HepG2 (cell line): Measurements from ENCODE around the gene TNFRSF6B. TPM values are rescaled to one million over a fixed set of nuclear protein-coding genes. Genes with fewer than 3 reads are reported as not detected.
A peak's percentile ranks its signal among the peaks of the same experiment; 100 is the strongest.

ENCODE experiments used
- ATAC-seq: fragments of 200-7000 bp; cut with Tn5 transposase; 3 replicates; pipeline ENCODE4 v1.9.1; 2020; ENCODE audit warnings: mild to moderate bottlenecking, moderate library complexity
- BruUV-seq: library from RNA; stranded (reverse); fragments of 400-500 nt; replicated peaks from 2 replicates; lab custom pipeline; 2021; lab: Mats Ljungman, UMichigan
- CTCF ChIA-PET: fragments of 300-600 bp; formaldehyde crosslinking; extraction: SDS; loops from one replicate; lab custom pipeline; 2021; ENCODE audit warnings: low total read pairs, inconsistent platforms, low intra/inter-chr PET ratio; lab: Yijun Ruan, JAX
- POLR2A ChIA-PET: fragments of 350-600 bp; sonication (Branson Sonifier 250); formaldehyde crosslinking; loops from one replicate; lab custom pipeline; 2020; ENCODE audit warnings: antibody characterized with exemption, inconsistent platforms; lab: Yijun Ruan, JAX
- DNase-seq: peaks from one replicate; pipeline ENCODE4 v3.0.0-alpha.2; 2015; ENCODE audit warnings: low spot score
- FAIRE-seq: peaks from 3 replicates; lab custom pipeline; 2011; peaks lifted over from hg19 to GRCh38; lab: Jason Lieb, UNC
- H2AFZ ChIP-seq: one replicate; pipeline ENCODE4 v1.6.1; 2011; ENCODE audit warnings: low read length, inconsistent platforms
- H3K27ac ChIP-seq: fragments of 300-600 bp; 3 replicates; pipeline ENCODE4 v1.8.0; 2011; ENCODE audit warnings: mixed run types, mild to moderate bottlenecking, mixed read lengths, low read length, inconsistent platforms; ENCODE audit not compliant: insufficient read depth; ENCODE audit errors: extremely low read length
- H3K27me3 ChIP-seq, 2 experiments: fragments of 200-600 bp in 1 of 2; 2 replicates in 1 of 2; 3 replicates in 1 of 2; pipeline versions ENCODE4 v1.6.0 to v1.8.0; 2011; ENCODE audit warnings: low read length in 2 of 2, mild to moderate bottlenecking in 2 of 2, moderate library complexity in 2 of 2, inconsistent platforms in 1 of 2; ENCODE audit not compliant: insufficient read depth in 2 of 2, control insufficient read depth in 1 of 2
- H3K36me3 ChIP-seq, 2 experiments: fragments of 200-600 bp in 1 of 2; replicated peaks in 1 of 2; 2 replicates in 1 of 2; 3 replicates in 1 of 2; pipeline versions ENCODE4 v1.5.1 to v1.8.0; 2011; ENCODE audit warnings: low read length in 2 of 2, inconsistent platforms in 1 of 2; ENCODE audit not compliant: insufficient read depth in 2 of 2, control insufficient read depth in 1 of 2
- H3K4me1 ChIP-seq: 2 replicates; pipeline ENCODE4 v1.5.1; 2012; ENCODE audit warnings: low read length, inconsistent platforms; ENCODE audit not compliant: insufficient read depth
- H3K4me2 ChIP-seq: 2 replicates; pipeline ENCODE4 v1.6.0; 2011; ENCODE audit warnings: low read depth, low read length, inconsistent platforms
- H3K4me3 ChIP-seq, 3 experiments: fragments of 200-600 bp in 1 of 3; sonication (generic), shearing (Covaris generic) in 1 of 3; replicated peaks in 1 of 3; 2 replicates each; pipeline ENCODE4 v1.5.1; 2011 to 2016; ENCODE audit warnings: low read length in 3 of 3, inconsistent platforms in 2 of 3, low read depth in 2 of 3, mild to moderate bottlenecking in 2 of 3, control low read depth in 1 of 3, mixed read lengths in 1 of 3; ENCODE audit not compliant: insufficient read depth in 1 of 3
- H3K79me2 ChIP-seq: one replicate; pipeline ENCODE4 v1.6.1; 2011; ENCODE audit warnings: low read length, inconsistent platforms; ENCODE audit not compliant: insufficient read depth
- H3K9ac ChIP-seq: 2 replicates; pipeline ENCODE4 v1.6.0; 2011; ENCODE audit warnings: mild to moderate bottlenecking, low read depth, low read length, inconsistent platforms; ENCODE audit not compliant: insufficient read depth
- H3K9me3 ChIP-seq: 2 replicates; pipeline ENCODE4 v1.5.1; 2012; ENCODE audit warnings: mild to moderate bottlenecking, low read length
- H4K20me1 ChIP-seq: 2 replicates; pipeline ENCODE4 v1.6.0; 2011; ENCODE audit warnings: inconsistent platforms, mild to moderate bottlenecking, low read length, moderate library complexity; ENCODE audit not compliant: insufficient read depth
- ATF7 ChIP-seq, 2 experiments: fragments of 450-650 bp in 1 of 2; sonication (generic) in 1 of 2; formaldehyde crosslinking in 1 of 2; IDR thresholded peaks; 2 replicates each; pipeline versions ENCODE4 v1.4.0 to v1.6.1; 2016 to 2020; ENCODE audit warnings: antibody characterized with exemption in 1 of 2, mild to moderate bottlenecking in 1 of 2, missing genetic modification reagents in 1 of 2
- ATM ChIP-seq: fragments of 450-650 bp; IDR thresholded peaks from 2 replicates; pipeline ENCODE4 v1.7.1; 2017; ENCODE audit warnings: mild to moderate bottlenecking, borderline replicate concordance
- BATF2 ChIP-seq: sonication (generic); formaldehyde crosslinking; IDR thresholded peaks from 2 replicates; pipeline ENCODE4 v1.8.0; 2022; ENCODE audit warnings: mild to moderate bottlenecking, missing genetic modification reagents, moderate library complexity
- ELF4 ChIP-seq: sonication (generic); formaldehyde crosslinking; IDR thresholded peaks from 2 replicates; pipeline ENCODE4 v1.5.0; 2020; ENCODE audit warnings: missing genetic modification reagents, mild to moderate bottlenecking, moderate library complexity, borderline replicate concordance
- FOXK2 ChIP-seq: fragments of 450-650 bp; IDR thresholded peaks from 2 replicates; pipeline ENCODE4 v1.6.1; 2016
- FOXP1 ChIP-seq, 2 experiments: fragments of 450-650 bp in 1 of 2; IDR thresholded peaks; 2 replicates each; pipeline ENCODE4 v1.6.1; 2017 to 2018; ENCODE audit warnings: antibody characterized with exemption in 1 of 2
- LCORL ChIP-seq, 2 experiments: fragments of 450-650 bp in 1 of 2; sonication (generic) in 1 of 2; formaldehyde crosslinking in 1 of 2; IDR thresholded peaks; 2 replicates each; pipeline versions ENCODE4 v1.5.0 to v1.6.1; 2017 to 2020; ENCODE audit warnings: antibody characterized with exemption in 1 of 2, missing genetic modification reagents in 1 of 2
- MNT ChIP-seq: fragments of 450-650 bp; IDR thresholded peaks from 2 replicates; pipeline ENCODE4 v1.6.1; 2016
- NBN ChIP-seq: fragments of 450-650 bp; conservative IDR thresholded peaks from 2 replicates; pipeline ENCODE4 v1.6.1; 2017
- NFRKB ChIP-seq: fragments of 450-650 bp; IDR thresholded peaks from 2 replicates; pipeline ENCODE4 v1.6.1; 2017
- NONO ChIP-seq, 2 experiments: fragments of 450-650 bp in 1 of 2; sonication (generic) in 1 of 2; formaldehyde crosslinking in 1 of 2; IDR thresholded peaks in 1 of 2; conservative IDR thresholded peaks in 1 of 2; 2 replicates each; pipeline versions ENCODE4 v1.6.1 to v1.8.0; 2017 to 2022; ENCODE audit warnings: mild to moderate bottlenecking in 1 of 2, missing genetic modification reagents in 1 of 2, moderate library complexity in 1 of 2
- POLR2A ChIP-seq, 2 experiments: IDR thresholded peaks; 2 replicates each; pipeline ENCODE4 v1.6.1; 2011; ENCODE audit warnings: low read depth in 2 of 2, low read length in 2 of 2, mild to moderate bottlenecking in 1 of 2, moderate library complexity in 1 of 2; ENCODE audit not compliant: insufficient read depth in 1 of 2
- POLR2AphosphoS5 ChIP-seq: IDR thresholded peaks from 2 replicates; pipeline ENCODE4 v1.6.1; 2012; ENCODE audit warnings: low read depth, low read length
- SKIL ChIP-seq: sonication (generic); formaldehyde crosslinking; IDR thresholded peaks from 2 replicates; pipeline ENCODE4 v1.8.0; 2022; ENCODE audit warnings: missing genetic modification reagents, mild to moderate bottlenecking, moderate library complexity, borderline replicate concordance
- ZNF431 ChIP-seq: sonication (generic); formaldehyde crosslinking; IDR thresholded peaks from 2 replicates; pipeline ENCODE4 v1.9.0; 2022; ENCODE audit warnings: missing genetic modification reagents, low read depth, mild to moderate bottlenecking, borderline replicate concordance
- ZNF672 ChIP-seq: sonication (generic); formaldehyde crosslinking; IDR thresholded peaks from 2 replicates; pipeline ENCODE4 v1.8.1; 2022; ENCODE audit warnings: missing genetic modification reagents
- WGBS: methylation state at CpG from one replicate; pipeline ENCODE4 v1.1.6; 2017; ENCODE audit warnings: low lambda C conversion rate; 5-methylcytosine and 5-hydroxymethylcytosine counted together
- in situ Hi-C: cut with HindIII; loops from 2 replicates; pipeline ENCODE4 v1.10.0; 2017; ENCODE audit warnings: low pct_unique_long_range_greater_than_20kb; ENCODE audit not compliant: extremely low pct_ligation_motif_present
- intact Hi-C: fragments of 100-400 bp; cut with micrococcal nuclease; formaldehyde crosslinking; loops from one replicate; pipeline ENCODE4 v1.10.0; 2022; ENCODE audit not compliant: unreplicated experiment
- polyA plus RNA-seq, 8 experiments: library from polyadenylated mRNA; depleted of rRNA in 3 of 8; stranded (reverse) in 7 of 8; unstranded in 1 of 8; fragments of >200 nt; fragmentation: Illumina TruSeq in 4 of 8; extraction: Trizol in 4 of 8; gene quantifications; 2 replicates each; pipeline versions ENCODE4 v1.2.1 to v1.2.3, GENCODE V29; 2011 to 2016; ENCODE audit warnings: low read depth in 4 of 8, missing spikeins in 1 of 8, mixed read lengths in 1 of 8; ENCODE audit not compliant: insufficient read depth in 1 of 8
- total RNA-seq, 5 experiments: library from RNA; depleted of rRNA; stranded (reverse); fragments of >200 nt; fragmentation: Illumina TruSeq; extraction: Trizol; gene quantifications; 2 replicates each; pipeline ENCODE4 v1.2.3, GENCODE V29; 2016; ENCODE audit warnings: low read depth in 1 of 5

TNFRSF6B gene
- total and polyA plus RNA-seq, 2 of the 13 experiments (the other 11 are each of a cell fraction or from before 2014, with no cell fraction given): 0.24 TPM; not detected in 1

- TF ChIP-seq LCORL (IDR thresholded peaks at IDR 0.05) (0 out of 2 replicates have a peak, but pooled peaks have one; percentile 40), LCORL (CRISPR knock-in tag; IDR thresholded peaks at IDR 0.05) (no peak), NONO (IDR thresholded peaks at IDR 0.05) (0 out of 2 replicates have a peak, but pooled peaks have one; percentile 41), NONO (CRISPR knock-in tag; conservative IDR thresholded peaks at IDR 0.05) (no peak), NFRKB (0 out of 2 replicates have a peak, but pooled peaks have one; percentile 14), NBN (peak; percentile 74; the same call in 1 of the 2 replicates), FOXP1 (IDR thresholded peaks at IDR 0.05) (0 out of 2 replicates have a peak, but pooled peaks have one; percentile 53), FOXP1 (CRISPR knock-in tag; IDR thresholded peaks at IDR 0.05) (no peak), ATM (peak; percentile 48; the same call in 1 of the 2 replicates), FOXK2 (peak; percentile 38; the same call in 1 of the 2 replicates), POLR2AphosphoS5 (peak; percentile 28), ZNF672 (peak; percentile 88; the same call in 1 of the 2 replicates), POLR2A (IDR thresholded peaks at IDR 0.05; ENCODE audit: insufficient read depth in 1 of 2, low read depth in 2 of 2, low read length in 2 of 2) (peak in 1 of 2 experiments; percentile 40; a peak in 1 of 4 replicates), ATF7 (IDR thresholded peaks at IDR 0.05) (peak; percentile 25; the same call in 1 of the 2 replicates), ATF7 (CRISPR knock-in tag; IDR thresholded peaks at IDR 0.05) (no peak)
These were observed 35.0 kb downstream of the TNFRSF6B start (continued) for GRCh38 chr20:63731410-63731809.

- FAIRE-seq (peak; percentile 82), DNase-seq (no peak), ATAC-seq (no peak)
- Histone ChIP-seq H3K9me3 (no peaks in the 10 kb centered on the region), H3K79me2 (peaks cover 37% of the 10 kb centered on the region), H3K4me1 (peaks cover 57% of the 10 kb centered on the region), H3K27ac (no peak overlapping the region), H4K20me1 (no peaks in the 10 kb centered on the region), H2AFZ (no peak overlapping the region), H3K9ac (no peak overlapping the region), H3K36me3 (peaks cover 30 to 47% of the 10 kb centered on the region in 2 experiments), H3K4me3 (no peak overlapping the region), H3K27me3 (no peaks in the 10 kb centered on the region), H3K4me2 (no peak overlapping the region)
- WGBS: 87% methylated on average over 38 of the region's 38 CpGs
- CTCF ChIA-PET: no interaction called here
- intact Hi-C loops (no loop called here), in situ Hi-C loops (no loop called here)
- POLR2A ChIA-PET: interaction anchor here (7.3 kb wide), 1 partner anchor 25 kb away, joined by 190 read pairs; the partner anchor contains the start of genes ARFRP1 and ZGPAT
- BruUV-seq: no TSS peak
- TF ChIP-seq BATF2: peak; percentile 38; the same call in 1 of the 2 replicates
- TF ChIP-seq SKIL (CRISPR knock-in tag): peak; percentile 59
- 0 out of 2 replicates have a peak, but pooled peaks have one; percentile 16 for TF ChIP-seq ZNF431 (CRISPR knock-in tag)
- TF ChIP-seq MNT: peak; percentile 98
- TF ChIP-seq ELF4 (CRISPR knock-in tag): no peak
- peak; percentile 65; the same call in 1 of the 2 replicates for TF ChIP-seq ATM
These were observed 36.0 kb downstream of the TNFRSF6B start for GRCh38 chr20:63732118-63733095.
